Measurements from ENCODE around the gene RPS25. TPM values are rescaled to one million over a fixed set of nuclear protein-coding genes. Genes with fewer than 3 reads are reported as not detected.

Gene RPS25
- total and polyA plus RNA-seq, 9 of the 15 experiments (the other 6 are each of a cell fraction or from before 2014, with no cell fraction given): 1,553 to 5,486 (median 2,471) TPM

DNA sequence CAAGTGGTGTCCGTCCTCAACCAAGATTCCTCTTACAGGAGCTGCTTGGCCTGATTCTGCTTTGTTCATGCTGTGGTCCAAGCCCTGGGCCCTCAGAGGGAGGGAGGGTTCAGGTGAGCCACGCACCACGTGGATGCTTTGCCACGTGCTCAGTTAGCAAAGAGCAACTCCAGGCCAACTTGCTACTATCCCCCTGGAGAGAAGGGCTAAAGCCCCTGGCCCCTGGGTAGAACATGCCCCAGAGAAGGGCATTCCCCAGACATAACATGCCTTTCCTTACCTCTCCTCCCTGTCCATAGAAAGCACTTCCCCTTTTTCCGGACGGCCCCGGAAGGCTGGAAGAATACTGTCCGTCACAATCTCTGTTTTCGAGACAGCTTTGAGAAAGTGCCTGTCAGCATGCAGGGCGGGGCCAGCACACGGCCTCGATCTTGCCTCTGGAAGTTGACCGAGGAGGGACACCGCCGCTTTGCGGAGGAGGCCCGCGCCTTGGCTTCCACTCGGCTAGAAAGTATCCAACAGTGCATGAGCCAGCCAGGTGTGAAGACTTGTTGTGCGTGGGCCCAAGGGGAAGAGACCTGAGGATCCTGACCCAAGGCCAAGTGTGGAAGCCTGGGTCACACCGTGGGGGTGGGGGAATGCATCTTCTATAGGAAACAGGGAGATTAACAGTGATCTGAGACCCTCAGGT is 37.8 kb downstream of the RPS25 start (continued):
- 0 out of 2 replicates have a peak, but pooled peaks have one; percentile 25 for TF ChIP-seq NR4A1 (CRISPR knock-in tag; IDR thresholded peaks at IDR 0.05)
- peak; percentile 73; the same call in 1 of the 2 replicates for TF ChIP-seq NR4A1 (tag; IDR thresholded peaks at IDR 0.05)
- TF ChIP-seq ZNF695 (CRISPR knock-in tag; IDR thresholded peaks at IDR 0.05): no peak
- peak; percentile 54 for TF ChIP-seq ARID1B (IDR thresholded peaks at IDR 0.05)
- TF ChIP-seq CBFB (CRISPR knock-in tag; IDR thresholded peaks at IDR 0.05): peak; percentile 87
- TF ChIP-seq, protein P1, sequence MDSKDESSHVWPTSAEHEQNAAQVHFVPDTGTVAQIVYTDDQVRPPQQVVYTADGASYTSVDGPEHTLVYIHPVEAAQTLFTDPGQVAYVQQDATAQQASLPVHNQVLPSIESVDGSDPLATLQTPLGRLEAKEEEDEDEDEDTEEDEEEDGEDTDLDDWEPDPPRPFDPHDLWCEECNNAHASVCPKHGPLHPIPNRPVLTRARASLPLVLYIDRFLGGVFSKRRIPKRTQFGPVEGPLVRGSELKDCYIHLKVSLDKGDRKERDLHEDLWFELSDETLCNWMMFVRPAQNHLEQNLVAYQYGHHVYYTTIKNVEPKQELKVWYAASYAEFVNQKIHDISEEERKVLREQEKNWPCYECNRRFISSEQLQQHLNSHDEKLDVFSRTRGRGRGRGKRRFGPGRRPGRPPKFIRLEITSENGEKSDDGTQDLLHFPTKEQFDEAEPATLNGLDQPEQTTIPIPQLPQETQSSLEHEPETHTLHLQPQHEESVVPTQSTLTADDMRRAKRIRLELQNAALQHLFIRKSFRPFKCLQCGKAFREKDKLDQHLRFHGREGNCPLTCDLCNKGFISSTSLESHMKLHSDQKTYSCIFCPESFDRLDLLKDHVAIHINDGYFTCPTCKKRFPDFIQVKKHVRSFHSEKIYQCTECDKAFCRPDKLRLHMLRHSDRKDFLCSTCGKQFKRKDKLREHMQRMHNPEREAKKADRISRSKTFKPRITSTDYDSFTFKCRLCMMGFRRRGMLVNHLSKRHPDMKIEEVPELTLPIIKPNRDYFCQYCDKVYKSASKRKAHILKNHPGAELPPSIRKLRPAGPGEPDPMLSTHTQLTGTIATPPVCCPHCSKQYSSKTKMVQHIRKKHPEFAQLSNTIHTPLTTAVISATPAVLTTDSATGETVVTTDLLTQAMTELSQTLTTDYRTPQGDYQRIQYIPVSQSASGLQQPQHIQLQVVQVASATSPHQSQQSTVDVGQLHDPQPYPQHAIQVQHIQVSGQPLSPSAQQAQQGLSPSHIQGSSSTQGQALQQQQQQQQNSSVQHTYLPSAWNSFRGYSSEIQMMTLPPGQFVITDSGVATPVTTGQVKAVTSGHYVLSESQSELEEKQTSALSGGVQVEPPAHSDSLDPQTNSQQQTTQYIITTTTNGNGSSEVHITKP (IDR thresholded peaks at IDR 0.05; ENCODE audit: partially characterized antibody): no peak
- peak; percentile 11; the same call in 1 of the 2 replicates for TF ChIP-seq KLF6 (CRISPR knock-in tag; IDR thresholded peaks at IDR 0.05; ENCODE audit: borderline replicate concordance)
- TF ChIP-seq, protein P2, sequence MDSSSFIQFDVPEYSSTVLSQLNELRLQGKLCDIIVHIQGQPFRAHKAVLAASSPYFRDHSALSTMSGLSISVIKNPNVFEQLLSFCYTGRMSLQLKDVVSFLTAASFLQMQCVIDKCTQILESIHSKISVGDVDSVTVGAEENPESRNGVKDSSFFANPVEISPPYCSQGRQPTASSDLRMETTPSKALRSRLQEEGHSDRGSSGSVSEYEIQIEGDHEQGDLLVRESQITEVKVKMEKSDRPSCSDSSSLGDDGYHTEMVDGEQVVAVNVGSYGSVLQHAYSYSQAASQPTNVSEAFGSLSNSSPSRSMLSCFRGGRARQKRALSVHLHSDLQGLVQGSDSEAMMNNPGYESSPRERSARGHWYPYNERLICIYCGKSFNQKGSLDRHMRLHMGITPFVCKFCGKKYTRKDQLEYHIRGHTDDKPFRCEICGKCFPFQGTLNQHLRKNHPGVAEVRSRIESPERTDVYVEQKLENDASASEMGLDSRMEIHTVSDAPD (CRISPR knock-in tag; IDR thresholded peaks at IDR 0.05): no peak
- no peak for TF ChIP-seq PRPF4 (IDR thresholded peaks at IDR 0.05; ENCODE audit: insufficient read depth, low read depth, low read length, poor library complexity, severe bottlenecking)
- peak; percentile 71; the same call in 1 of the 2 replicates for TF ChIP-seq TOE1 (IDR thresholded peaks at IDR 0.05; ENCODE audit: borderline replicate concordance)
- no peak for TF ChIP-seq TOE1 (CRISPR knock-in tag; IDR thresholded peaks at IDR 0.05; ENCODE audit: borderline replicate concordance, low read depth)
- peak; percentile 72 for TF ChIP-seq MAFK (IDR thresholded peaks at IDR 0.05; ENCODE audit: low read length)
- TF ChIP-seq, protein P3, sequence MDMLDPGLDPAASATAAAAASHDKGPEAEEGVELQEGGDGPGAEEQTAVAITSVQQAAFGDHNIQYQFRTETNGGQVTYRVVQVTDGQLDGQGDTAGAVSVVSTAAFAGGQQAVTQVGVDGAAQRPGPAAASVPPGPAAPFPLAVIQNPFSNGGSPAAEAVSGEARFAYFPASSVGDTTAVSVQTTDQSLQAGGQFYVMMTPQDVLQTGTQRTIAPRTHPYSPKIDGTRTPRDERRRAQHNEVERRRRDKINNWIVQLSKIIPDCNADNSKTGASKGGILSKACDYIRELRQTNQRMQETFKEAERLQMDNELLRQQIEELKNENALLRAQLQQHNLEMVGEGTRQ (CRISPR knock-in tag; IDR thresholded peaks at IDR 0.05): peak; percentile 56; the same call in 1 of the 2 replicates
- peak; percentile 69 for TF ChIP-seq POLR2G (IDR thresholded peaks at IDR 0.05; ENCODE audit: low read depth, low read length)
- TF ChIP-seq CBFA2T2 (conservative IDR thresholded peaks at IDR 0.05): peak; percentile 35; the same call in 1 of the 2 replicates
- peak; percentile 59; the same call in 1 of the 2 replicates for TF ChIP-seq SUPT5H (IDR thresholded peaks at IDR 0.05)
- TF ChIP-seq JUN (IDR thresholded peaks at IDR 0.05; ENCODE audit: borderline replicate concordance, low read depth, low read length): no peak; the same call in 1 of the 2 replicates
- TF ChIP-seq JUN (CRISPR knock-in tag; IDR thresholded peaks at IDR 0.05; ENCODE audit: borderline replicate concordance): 0 out of 2 replicates have a peak, but pooled peaks have one; percentile 62
- TF ChIP-seq, protein P4, sequence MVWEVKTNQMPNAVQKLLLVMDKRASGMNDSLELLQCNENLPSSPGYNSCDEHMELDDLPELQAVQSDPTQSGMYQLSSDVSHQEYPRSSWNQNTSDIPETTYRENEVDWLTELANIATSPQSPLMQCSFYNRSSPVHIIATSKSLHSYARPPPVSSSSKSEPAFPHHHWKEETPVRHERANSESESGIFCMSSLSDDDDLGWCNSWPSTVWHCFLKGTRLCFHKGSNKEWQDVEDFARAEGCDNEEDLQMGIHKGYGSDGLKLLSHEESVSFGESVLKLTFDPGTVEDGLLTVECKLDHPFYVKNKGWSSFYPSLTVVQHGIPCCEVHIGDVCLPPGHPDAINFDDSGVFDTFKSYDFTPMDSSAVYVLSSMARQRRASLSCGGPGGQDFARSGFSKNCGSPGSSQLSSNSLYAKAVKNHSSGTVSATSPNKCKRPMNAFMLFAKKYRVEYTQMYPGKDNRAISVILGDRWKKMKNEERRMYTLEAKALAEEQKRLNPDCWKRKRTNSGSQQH (CRISPR knock-in tag; IDR thresholded peaks at IDR 0.05): no peak; the same call in 1 of the 2 replicates
- TF ChIP-seq MAFF (IDR thresholded peaks at IDR 0.05; ENCODE audit: low read length): peak; percentile 31; the same call in 1 of the 2 replicates
- TF ChIP-seq POLR3A (IDR thresholded peaks at IDR 0.05; ENCODE audit: borderline replicate concordance, extremely low read depth, insufficient read depth, insufficient read length): no peak

Data from K562 (cell line).